Measurements from ENCODE around the gene CCNQ. TPM values are rescaled to one million over a fixed set of nuclear protein-coding genes. Genes with fewer than 3 reads are reported as not detected.

Gene CCNQ
- total and polyA plus RNA-seq, 2 donors (not counting 3 experiments of a cell fraction or from before 2014, with no cell fraction given) = 21.3 to 37.0 TPM

- FAIRE-seq (no peak), DNase-seq (ENCODE audit: low read depth, low spot score) (no peak)
- CTCF ChIA-PET = no interaction called here
- Histone ChIP-seq H4K20me1 (replicated peaks; ENCODE audit: control insufficient read depth, extremely low read depth, insufficient read depth, low read length) (no peaks in the 10 kb centered on the region), H3K9me3 (replicated peaks; ENCODE audit: control insufficient read depth, insufficient read depth, low read length) (no peaks in the 10 kb centered on the region), H3K4me2 (ENCODE audit: insufficient read depth, low read length) (no peak overlapping the region), H3K27me3 (ENCODE audit: control insufficient read depth in 2 of 2, insufficient read depth in 2 of 2, low read length in 2 of 2) (peaks cover 16 to 17% of the 10 kb centered on the region in 2 experiments), H3K79me2 (ENCODE audit: control insufficient read depth, insufficient read depth, low read length) (no peaks in the 10 kb centered on the region), H3K9ac (replicated peaks; ENCODE audit: extremely low read depth, insufficient read depth, low read length) (no peak overlapping the region), H3K27ac (ENCODE audit: insufficient read depth, low read depth, low read length) (no peak overlapping the region), H2AFZ (ENCODE audit: low read depth, low read length) (no peak overlapping the region), H3K9me1 (replicated peaks; ENCODE audit: control insufficient read depth, extremely low read depth, insufficient read depth, low read length) (no peaks in the 10 kb centered on the region), H3K36me3 (ENCODE audit: control insufficient read depth in 2 of 2, extremely low read depth in 1 of 2, insufficient read depth in 2 of 2, low read length in 2 of 2) (no peaks in the 10 kb centered on the region), H3K4me1 (ENCODE audit: control insufficient read depth, extremely low read depth, insufficient read depth, low read length) (no peaks in the 10 kb centered on the region), H3K4me3 (replicated peaks in 1 of 3; ENCODE audit: insufficient read depth in 1 of 3, low read depth in 1 of 3, low read length in 3 of 3) (no peak overlapping the region)
- dilution Hi-C loops (cut with MboI; ENCODE audit: extremely low pct_ligation_motif_present, low sequenced_read_pairs) = no loop called here
- intact Hi-C loops (cut with micrococcal nuclease) = no loop called here
- BruUV-seq (replicated peaks) = no TSS peak
- no peak for TF ChIP-seq CTCF (IDR thresholded peaks at IDR 0.05; ENCODE audit: extremely low read depth in 1 of 2, insufficient read depth in 1 of 2, low read depth in 1 of 2, low read length in 2 of 2)
- POLR2A ChIA-PET = no interaction called here
These were observed 39.1 kb upstream of the CCNQ start for GRCh38 chrX:153638041-153638371.

GRCh38 chrX:153637121-153638040 is 38.4 kb upstream of the CCNQ start:
- dilution Hi-C loops (cut with MboI; ENCODE audit: extremely low pct_ligation_motif_present, low sequenced_read_pairs) = no loop called here
- CTCF ChIA-PET = interaction anchor here (0.8 to 2.1 kb wide), 4 partner anchors 7 to 30 kb away, joined by 3 to 8 read pairs (median 4); no protein-coding TSS in a partner anchor

More at GRCh38 chrX:153637121-153638040, 38.4 kb upstream of the CCNQ start:
- H3K4me2 ChIP-seq (ENCODE audit: insufficient read depth, low read length) = no peak overlapping the region
- H3K9me1 ChIP-seq (replicated peaks; ENCODE audit: control insufficient read depth, extremely low read depth, insufficient read depth, low read length) = no peaks in the 10 kb centered on the region
- H3K4me3 ChIP-seq (replicated peaks in 1 of 3; ENCODE audit: insufficient read depth in 1 of 3, low read depth in 1 of 3, low read length in 3 of 3) = no peak overlapping the region
- H3K79me2 ChIP-seq (ENCODE audit: control insufficient read depth, insufficient read depth, low read length) = no peaks in the 10 kb centered on the region
- no peak overlapping the region for H3K27ac ChIP-seq (ENCODE audit: insufficient read depth, low read depth, low read length)
- H4K20me1 ChIP-seq (replicated peaks; ENCODE audit: control insufficient read depth, extremely low read depth, insufficient read depth, low read length) = no peaks in the 10 kb centered on the region
- no peaks in the 10 kb centered on the region for H3K36me3 ChIP-seq (ENCODE audit: control insufficient read depth in 2 of 2, extremely low read depth in 1 of 2, insufficient read depth in 2 of 2, low read length in 2 of 2)
- FAIRE-seq (no peak), DNase-seq (ENCODE audit: low read depth, low spot score) (no peak)
- no peaks in the 10 kb centered on the region for H3K4me1 ChIP-seq (ENCODE audit: control insufficient read depth, extremely low read depth, insufficient read depth, low read length)
- TF ChIP-seq POLR2AphosphoS5 (IDR thresholded peaks at IDR 0.05; ENCODE audit: insufficient read depth, low read depth, low read length) (no peak), GATA2 (IDR thresholded peaks at IDR 0.05; ENCODE audit: insufficient read depth, insufficient read length, low read depth, low read length) (no peak), MYC (IDR thresholded peaks at IDR 0.05; ENCODE audit: low read depth, low read length) (no peak), JUN (IDR thresholded peaks at IDR 0.05; ENCODE audit: borderline replicate concordance, insufficient read depth, insufficient read length, low read depth) (no peak), FOS (IDR thresholded peaks at IDR 0.05; ENCODE audit: borderline replicate concordance, insufficient read depth, low read length) (no peak), EZH2 (IDR thresholded peaks at IDR 0.05; ENCODE audit: borderline replicate concordance, low read depth, low read length, severe bottlenecking) (no peak), CTCF (IDR thresholded peaks at IDR 0.05; ENCODE audit: extremely low read depth in 1 of 2, insufficient read depth in 1 of 2, low read depth in 1 of 2, low read length in 2 of 2) (no peak)
- TF ChIP-seq, protein P1, sequence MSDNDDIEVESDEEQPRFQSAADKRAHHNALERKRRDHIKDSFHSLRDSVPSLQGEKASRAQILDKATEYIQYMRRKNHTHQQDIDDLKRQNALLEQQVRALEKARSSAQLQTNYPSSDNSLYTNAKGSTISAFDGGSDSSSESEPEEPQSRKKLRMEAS (IDR thresholded peaks at IDR 0.05; ENCODE audit: insufficient read depth, insufficient read length) = no peak
- POLR2A ChIA-PET = no interaction called here
- intact Hi-C loops (cut with micrococcal nuclease) = loop anchor here (2.0 kb wide), 1 partner anchor 31 kb away; no protein-coding TSS in a partner anchor
- H3K9ac ChIP-seq (replicated peaks; ENCODE audit: extremely low read depth, insufficient read depth, low read length) = no peak overlapping the region
- H2AFZ ChIP-seq (ENCODE audit: low read depth, low read length) = no peak overlapping the region
- peaks cover 11 to 12% of the 10 kb centered on the region in 2 experiments for H3K27me3 ChIP-seq (ENCODE audit: control insufficient read depth in 2 of 2, insufficient read depth in 2 of 2, low read length in 2 of 2)
- H3K9me3 ChIP-seq (replicated peaks; ENCODE audit: control insufficient read depth, insufficient read depth, low read length) = no peaks in the 10 kb centered on the region
- no TSS peak for BruUV-seq (replicated peaks)
